Natural killer cell (primary cell): ENCODE results near the gene DUSP15. TPM values are rescaled to one million over a fixed set of nuclear protein-coding genes. Genes with fewer than 3 reads are reported as not detected.
"Not testable (repeated sequence)": the region's sequence is repeated elsewhere in the genome, so short reads cannot be mapped to it uniquely, and the experiment has no call there.

Source experiments
- ATAC-seq, 3 donors: fragments of 150-1000 bp in 2 of 3; fragments of 200-7000 bp in 1 of 3; cut with Tn5 transposase; 1 replicate in 1 of 3; 2 replicates in 2 of 3; pipeline ENCODE4 v1.10.0; 2021; ENCODE audit warnings: mild to moderate bottlenecking in 2 of 3, moderate library complexity in 2 of 3
- DNase-seq, 2 donors: peaks; one replicate each; pipeline versions ENCODE4 v3.0.0 to v3.0.0-alpha.2; 2013 to 2021; ENCODE audit warnings: mixed read lengths in 1 of 2
- H3K27ac ChIP-seq: one replicate; pipeline ENCODE4 v1.5.1; 2013; ENCODE audit warnings: mild to moderate bottlenecking, low read length
- H3K27me3 ChIP-seq: one replicate; pipeline ENCODE4 v1.6.1; 2013; ENCODE audit warnings: low read length; ENCODE audit not compliant: control insufficient read depth, insufficient read depth
- H3K36me3 ChIP-seq: one replicate; pipeline ENCODE4 v1.6.1; 2013; ENCODE audit warnings: low read length; ENCODE audit not compliant: control insufficient read depth, insufficient read depth
- H3K4me1 ChIP-seq: one replicate; pipeline ENCODE4 v1.6.1; 2013; ENCODE audit warnings: low read length; ENCODE audit not compliant: control insufficient read depth, insufficient read depth
- H3K4me3 ChIP-seq: one replicate; pipeline ENCODE4 v1.5.1; 2013; ENCODE audit warnings: low read length
- H3K9me3 ChIP-seq: one replicate; pipeline ENCODE4 v1.6.1; 2013; ENCODE audit warnings: low read length; ENCODE audit not compliant: control insufficient read depth, insufficient read depth
- H3K27ac Mint-ChIP-seq, 2 donors: one replicate each; pipeline ENCODE4 v1.8.0; 2022; ENCODE audit warnings: mild to moderate bottlenecking in 2 of 2, mixed read lengths in 2 of 2, moderate library complexity in 1 of 2
- H3K27me3 Mint-ChIP-seq, 2 donors: one replicate each; pipeline ENCODE4 v1.8.0; 2022; ENCODE audit warnings: low read depth in 2 of 2, mixed read lengths in 2 of 2
- H3K36me3 Mint-ChIP-seq: one replicate; pipeline ENCODE4 v1.8.0; 2022; ENCODE audit warnings: mixed read lengths
- H3K4me1 Mint-ChIP-seq, 2 donors: one replicate each; pipeline ENCODE4 v1.8.0; 2022; ENCODE audit warnings: mixed read lengths in 2 of 2
- H3K4me3 Mint-ChIP-seq: one replicate; pipeline ENCODE4 v1.8.0; 2022; ENCODE audit warnings: mild to moderate bottlenecking, moderate library complexity, mixed read lengths
- H3K9me3 Mint-ChIP-seq, 2 donors: one replicate each; pipeline ENCODE4 v1.8.0; 2022; ENCODE audit warnings: mixed read lengths in 2 of 2
- WGBS: methylation state at CpG from one replicate; pipeline ENCODE4 v1.1.7; 2013; ENCODE audit warnings: missing lambda C conversion rate; ENCODE audit not compliant: insufficient coverage; 5-methylcytosine and 5-hydroxymethylcytosine counted together
- intact Hi-C: fragments of 100-400 bp; cut with micrococcal nuclease; formaldehyde crosslinking; loops from one replicate; pipeline ENCODE4 v1.14.2; 2022
- total RNA-seq, 4 donors: library from RNA; stranded (reverse); fragments of 120-200 nt in 1 of 4; gene quantifications; one replicate each; pipeline versions ENCODE4 v1.2.3 to v1.2.4, GENCODE V29; 2013 to 2022
- TF ChIP-seq, protein P1 (sequence below): fragments of 200-600 bp; IDR thresholded peaks from one replicate; pipeline ENCODE4 v1.8.0; 2022; ENCODE audit warnings: antibody characterized with exemption

DUSP15 gene, protein sequence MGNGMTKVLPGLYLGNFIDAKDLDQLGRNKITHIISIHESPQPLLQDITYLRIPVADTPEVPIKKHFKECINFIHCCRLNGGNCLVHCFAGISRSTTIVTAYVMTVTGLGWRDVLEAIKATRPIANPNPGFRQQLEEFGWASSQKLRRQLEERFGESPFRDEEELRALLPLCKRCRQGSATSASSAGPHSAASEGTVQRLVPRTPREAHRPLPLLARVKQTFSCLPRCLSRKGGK
- total RNA-seq, result not detected
- 0.16 TPM for total RNA-seq (2013)

DNA sequence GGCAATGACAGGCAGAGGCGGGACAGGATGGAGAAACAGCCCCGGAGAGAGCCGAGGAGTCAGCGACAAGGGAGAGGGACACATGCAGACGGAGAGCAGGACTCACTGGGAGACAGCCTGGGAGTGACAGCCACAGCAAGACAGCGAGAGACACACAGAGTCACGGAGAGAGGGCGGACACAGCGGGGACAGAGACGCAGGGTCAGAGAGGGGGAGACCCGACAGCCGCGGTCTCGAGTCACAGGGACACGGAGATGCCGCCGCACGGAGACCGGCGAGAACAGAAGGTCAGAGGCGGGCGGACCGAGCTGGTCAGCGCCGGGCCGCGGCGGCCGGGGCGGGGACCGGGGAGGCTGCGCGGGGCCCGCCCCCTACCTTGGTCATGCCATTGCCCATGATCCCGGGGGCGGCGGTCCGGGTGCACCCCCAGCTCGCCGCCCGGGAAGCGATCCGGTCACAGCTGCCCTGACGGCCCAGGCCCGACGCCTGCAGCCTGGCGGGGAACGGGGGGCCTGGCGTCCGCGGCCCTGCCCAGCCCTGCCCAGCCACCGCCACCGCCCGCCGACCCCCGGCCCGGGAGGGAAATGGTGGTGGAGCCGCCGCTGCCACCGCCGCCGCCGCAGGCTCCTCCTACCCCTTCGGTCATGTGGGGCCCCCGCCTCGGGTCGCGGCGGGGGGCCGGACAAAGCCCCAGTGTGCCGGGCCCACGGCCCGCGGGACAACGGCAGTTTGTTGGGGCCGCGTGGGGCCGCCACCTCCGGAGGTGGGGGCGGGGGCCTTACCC lies at the start of gene DUSP15, which contains the start of gene TTLL9:
DUSP15 (minus strand) TSS at position 586 of the 784 bp plus-strand sequence; CDS start at position 396, 190 bp downstream.
TTLL9 (plus strand) TSS at position 693 of the 784 bp plus-strand sequence. CDS start 493 bp downstream, outside the sequence.
- intact Hi-C loops, result no loop called here
- peak in 1 of 2 donors; percentile 33 for DNase-seq
- Histone ChIP-seq H3K36me3 (no peaks in the 10 kb centered on the region), H3K27me3 (peaks cover 21% of the 10 kb centered on the region), H3K4me3 (peak within 1 kb of the TSS; percentile 23), H3K4me1 (peaks cover 20% of the 10 kb centered on the region), H3K9me3 (no peaks in the 10 kb centered on the region), H3K27ac (no peak within 1 kb of the TSS)
- TF ChIP-seq, protein P1, sequence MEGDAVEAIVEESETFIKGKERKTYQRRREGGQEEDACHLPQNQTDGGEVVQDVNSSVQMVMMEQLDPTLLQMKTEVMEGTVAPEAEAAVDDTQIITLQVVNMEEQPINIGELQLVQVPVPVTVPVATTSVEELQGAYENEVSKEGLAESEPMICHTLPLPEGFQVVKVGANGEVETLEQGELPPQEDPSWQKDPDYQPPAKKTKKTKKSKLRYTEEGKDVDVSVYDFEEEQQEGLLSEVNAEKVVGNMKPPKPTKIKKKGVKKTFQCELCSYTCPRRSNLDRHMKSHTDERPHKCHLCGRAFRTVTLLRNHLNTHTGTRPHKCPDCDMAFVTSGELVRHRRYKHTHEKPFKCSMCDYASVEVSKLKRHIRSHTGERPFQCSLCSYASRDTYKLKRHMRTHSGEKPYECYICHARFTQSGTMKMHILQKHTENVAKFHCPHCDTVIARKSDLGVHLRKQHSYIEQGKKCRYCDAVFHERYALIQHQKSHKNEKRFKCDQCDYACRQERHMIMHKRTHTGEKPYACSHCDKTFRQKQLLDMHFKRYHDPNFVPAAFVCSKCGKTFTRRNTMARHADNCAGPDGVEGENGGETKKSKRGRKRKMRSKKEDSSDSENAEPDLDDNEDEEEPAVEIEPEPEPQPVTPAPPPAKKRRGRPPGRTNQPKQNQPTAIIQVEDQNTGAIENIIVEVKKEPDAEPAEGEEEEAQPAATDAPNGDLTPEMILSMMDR, result no peak
- Mint-ChIP-seq H3K4me3 (peak within 1 kb of the TSS; percentile 85), H3K4me1 (peaks cover 13 to 18% of the 10 kb centered on the region in 2 donors), H3K9me3 (no peaks in the 10 kb centered on the region), H3K36me3 (no peaks in the 10 kb centered on the region), H3K27ac (peak within 1 kb of the TSS in 1 of 2 donors; percentile 76), H3K27me3 (peaks cover 45 to 50% of the 10 kb centered on the region in 2 donors)
- WGBS, result under 1% methylated on average over 80 of the region's 80 CpGs
- ATAC-seq, result peak; percentile 30 to 66 (median 63)

DNA sequence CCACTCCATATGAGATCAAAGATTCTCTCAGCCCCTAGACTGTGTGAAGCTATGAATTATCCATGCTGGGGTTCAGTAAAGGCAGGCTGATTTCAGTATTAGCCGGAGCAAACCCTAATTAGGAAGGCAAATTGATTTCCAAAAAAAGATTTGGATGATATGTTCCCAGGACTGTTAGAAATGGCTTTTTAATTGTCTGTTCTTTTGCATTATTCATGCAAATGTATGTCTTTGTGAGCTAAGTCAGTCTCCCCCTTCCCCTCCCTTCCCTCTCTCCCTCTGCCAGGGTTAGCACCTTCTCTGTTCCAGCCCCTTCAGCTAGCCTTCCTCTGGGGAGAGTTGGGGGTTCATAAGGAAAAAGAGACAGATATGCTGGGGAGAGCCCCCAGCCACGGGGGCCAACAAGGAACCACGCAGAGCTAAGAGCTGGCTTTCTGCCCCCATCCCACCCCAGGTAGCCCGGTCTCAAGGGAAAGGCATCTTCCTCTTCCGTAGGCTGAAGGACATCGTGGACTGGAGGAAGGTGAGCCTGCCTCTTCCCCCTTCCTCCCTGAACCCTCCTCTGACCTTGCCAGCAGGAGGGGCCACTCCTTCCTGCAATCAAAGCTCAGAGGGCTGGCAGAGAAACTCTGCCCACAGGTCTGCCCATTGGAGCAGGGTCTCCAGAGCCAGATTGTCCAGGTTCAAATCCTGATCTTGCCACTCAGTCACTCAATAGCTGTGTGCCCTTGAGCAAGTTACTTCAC lies 49.3 kb upstream of the DUSP15 start:
- H3K27ac Mint-ChIP-seq, result no peak overlapping the region
- ATAC-seq (no peak), DNase-seq (no peak)
- Histone ChIP-seq H3K36me3 (no peaks in the 10 kb centered on the region), H3K27ac (no peak overlapping the region), H3K9me3 (no peaks in the 10 kb centered on the region), H3K27me3 (no peaks in the 10 kb centered on the region), H3K4me3 (no peak overlapping the region), H3K4me1 (no peaks in the 10 kb centered on the region)
- intact Hi-C loops, result no loop called here
- H3K4me3 Mint-ChIP-seq, result no peak overlapping the region
- TF ChIP-seq, protein P1, result no peak
- H3K27me3 Mint-ChIP-seq, result peaks cover 16% of the 10 kb centered on the region in 2 donors
- WGBS, result 57% methylated on average over 4 of the region's 6 CpGs
- no peaks in the 10 kb centered on the region for H3K36me3 Mint-ChIP-seq
- H3K9me3 Mint-ChIP-seq, result no peaks in the 10 kb centered on the region
- peaks cover 0 to 4% of the 10 kb centered on the region in 2 donors for H3K4me1 Mint-ChIP-seq

DNA sequence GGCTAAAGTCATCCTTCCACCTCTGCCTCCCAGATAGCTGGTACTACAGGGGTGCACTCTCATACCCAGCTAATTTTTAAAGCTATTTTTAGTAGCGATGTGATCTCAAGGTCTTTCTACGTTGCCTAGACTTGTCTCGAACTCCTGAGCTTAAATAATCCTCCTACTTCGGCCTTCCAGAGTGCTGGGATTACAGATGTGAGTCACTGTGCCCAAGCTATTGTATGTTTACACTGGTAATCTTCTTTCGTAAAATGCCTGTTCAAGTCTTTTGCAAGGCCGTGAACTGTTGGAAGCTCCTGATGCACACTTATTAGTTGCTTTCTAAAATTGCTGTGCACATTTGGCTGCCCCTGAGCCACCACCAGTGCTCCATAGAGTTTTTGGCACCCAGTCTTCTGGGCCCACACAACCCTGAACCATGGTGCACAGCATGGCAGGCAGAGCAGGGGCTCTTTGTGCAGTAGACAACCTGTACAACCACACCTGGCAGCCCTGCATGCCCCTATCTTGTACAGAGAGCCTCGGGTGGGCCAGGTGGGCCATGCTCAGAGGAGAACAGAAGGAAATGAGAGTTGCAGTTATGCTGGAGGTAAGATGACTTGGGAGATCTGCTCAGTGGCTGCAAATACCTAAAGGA lies 48.3 kb upstream of the DUSP15 start:
- DNase-seq (no peak), ATAC-seq (no peak)
- H3K36me3 ChIP-seq, result no peaks in the 10 kb centered on the region
- no peaks in the 10 kb centered on the region for H3K27me3 ChIP-seq
- Mint-ChIP-seq H3K9me3 (no peaks in the 10 kb centered on the region), H3K27me3 (peaks cover 10 to 24% of the 10 kb centered on the region in 2 donors), H3K36me3 (no peaks in the 10 kb centered on the region), H3K4me1 (no peaks in the 10 kb centered on the region), H3K4me3 (no peak overlapping the region), H3K27ac (no peak overlapping the region)
- 83% methylated on average over 7 of the region's 7 CpGs for WGBS
- H3K9me3 ChIP-seq, result no peaks in the 10 kb centered on the region
- no peak overlapping the region for H3K27ac ChIP-seq
- intact Hi-C loops, result no loop called here
- TF ChIP-seq, protein P1, result no peak
- H3K4me1 ChIP-seq, result no peaks in the 10 kb centered on the region
- no peak overlapping the region for H3K4me3 ChIP-seq

DNA sequence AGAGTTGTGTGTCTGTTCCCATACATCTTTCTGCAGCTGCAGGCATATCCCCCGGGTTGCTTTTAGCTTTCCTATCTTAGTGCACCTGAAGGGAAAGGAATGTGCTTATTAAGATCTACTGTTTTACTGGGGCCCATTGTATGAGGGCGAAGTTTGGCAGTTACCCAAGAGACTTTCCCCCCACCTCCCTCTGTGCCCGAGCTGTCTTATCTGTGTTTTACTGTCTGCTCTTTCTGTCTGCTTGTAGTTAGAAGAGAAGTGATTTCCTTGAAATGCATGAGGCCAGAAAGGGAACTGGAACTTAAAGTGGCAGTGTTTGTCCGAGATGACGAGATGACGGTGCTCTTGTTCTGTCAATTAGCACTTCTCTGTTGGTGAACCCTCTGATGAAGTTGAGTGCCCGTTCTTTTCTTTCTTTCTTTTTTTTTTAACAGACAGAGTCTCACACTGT lies 47.7 kb upstream of the DUSP15 start:
- H3K4me3 Mint-ChIP-seq, H3K27me3 ChIP-seq, H3K27ac Mint-ChIP-seq, ATAC-seq, H3K4me1 Mint-ChIP-seq, H3K4me3 ChIP-seq, H3K9me3 ChIP-seq, H3K9me3 Mint-ChIP-seq, H3K27ac ChIP-seq, H3K36me3 Mint-ChIP-seq, H3K36me3 ChIP-seq, intact Hi-C loops, DNase-seq, H3K4me1 ChIP-seq: not testable (repeated sequence)
- WGBS, result 10% methylated on average over 5 of the region's 7 CpGs
- peaks cover 10 to 21% of the 10 kb centered on the region in 2 donors for H3K27me3 Mint-ChIP-seq
